Fibroblast of lung (primary cell): ENCODE data around the gene PTPN14.

ENCODE experiments used
- CTCF ChIP-seq, 2 donors: IDR thresholded peaks in 1 of 2; conservative IDR thresholded peaks in 1 of 2; 1 replicate in 1 of 2; 2 replicates in 1 of 2; pipeline ENCODE4 v1.5.1; 2011 to 2012; ENCODE audit warnings: low read length in 2 of 2, control low read depth in 1 of 2, inconsistent platforms in 1 of 2, low read depth in 1 of 2, mild to moderate bottlenecking in 1 of 2
- EZH2 ChIP-seq: IDR thresholded peaks from 2 replicates; pipeline ENCODE4 v1.5.1; 2012; ENCODE audit warnings: low read length, control low read depth, mild to moderate bottlenecking; ENCODE audit errors: missing control alignments

DNA sequence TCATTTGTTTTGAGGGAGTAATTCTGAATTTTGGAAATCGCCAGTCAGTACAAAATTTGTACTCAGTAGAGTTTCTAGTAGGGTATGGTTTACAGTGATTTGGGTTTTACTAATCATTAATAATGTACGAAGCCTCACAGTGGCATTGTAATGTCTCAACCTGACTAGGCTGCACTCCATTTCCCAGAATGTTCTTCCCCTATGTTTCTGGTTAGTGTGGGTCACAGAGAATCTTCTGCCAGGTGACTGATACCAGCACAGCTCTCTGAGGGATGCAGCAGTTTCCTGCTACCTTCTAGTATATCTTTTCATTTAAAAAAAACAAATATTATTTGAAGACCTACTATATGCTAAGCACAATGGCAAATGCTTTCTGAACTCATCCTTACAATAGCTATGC lies 112.9 kb downstream of the PTPN14 start:
- TF ChIP-seq CTCF (conservative IDR thresholded peaks at IDR 0.05 in 1 of 2, IDR thresholded peaks at IDR 0.05 in 1 of 2; ENCODE audit: low read depth in 1 of 2, low read length in 2 of 2) (no peak), EZH2 (no peak)
